Measurements from ENCODE around the gene NHLRC3.

GRCh38 chr13:38993381-38993780, 44.9 kb upstream of the NHLRC3 start:
- no peak for TF ChIP-seq CTCF (IDR thresholded peaks at IDR 0.05; ENCODE audit: low read depth, low read length)
- TF ChIP-seq EZH2phosphoT487 (IDR thresholded peaks at IDR 0.05; ENCODE audit: low read depth), result no peak
